ENCODE measurements around the gene IRF8.

DNA sequence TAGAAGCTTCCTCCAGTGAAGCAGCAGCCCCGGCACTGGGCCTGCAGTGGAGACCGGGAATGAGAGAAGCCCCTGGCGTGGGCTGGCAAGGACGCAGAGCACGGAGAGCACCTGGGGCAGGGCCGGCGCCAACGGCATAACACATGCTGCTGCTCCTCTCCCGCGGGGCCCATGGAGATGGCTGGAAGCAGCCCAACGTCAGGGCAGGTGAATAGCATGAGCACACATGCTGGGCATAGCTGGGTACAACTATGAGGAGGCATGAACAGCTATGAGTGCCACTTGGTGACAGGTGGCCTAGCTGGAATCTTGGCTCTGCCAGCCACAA lies 46.4 kb downstream of the IRF8 start:
- TF ChIP-seq, protein P1, sequence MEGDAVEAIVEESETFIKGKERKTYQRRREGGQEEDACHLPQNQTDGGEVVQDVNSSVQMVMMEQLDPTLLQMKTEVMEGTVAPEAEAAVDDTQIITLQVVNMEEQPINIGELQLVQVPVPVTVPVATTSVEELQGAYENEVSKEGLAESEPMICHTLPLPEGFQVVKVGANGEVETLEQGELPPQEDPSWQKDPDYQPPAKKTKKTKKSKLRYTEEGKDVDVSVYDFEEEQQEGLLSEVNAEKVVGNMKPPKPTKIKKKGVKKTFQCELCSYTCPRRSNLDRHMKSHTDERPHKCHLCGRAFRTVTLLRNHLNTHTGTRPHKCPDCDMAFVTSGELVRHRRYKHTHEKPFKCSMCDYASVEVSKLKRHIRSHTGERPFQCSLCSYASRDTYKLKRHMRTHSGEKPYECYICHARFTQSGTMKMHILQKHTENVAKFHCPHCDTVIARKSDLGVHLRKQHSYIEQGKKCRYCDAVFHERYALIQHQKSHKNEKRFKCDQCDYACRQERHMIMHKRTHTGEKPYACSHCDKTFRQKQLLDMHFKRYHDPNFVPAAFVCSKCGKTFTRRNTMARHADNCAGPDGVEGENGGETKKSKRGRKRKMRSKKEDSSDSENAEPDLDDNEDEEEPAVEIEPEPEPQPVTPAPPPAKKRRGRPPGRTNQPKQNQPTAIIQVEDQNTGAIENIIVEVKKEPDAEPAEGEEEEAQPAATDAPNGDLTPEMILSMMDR (IDR thresholded peaks at IDR 0.05; ENCODE audit: low read depth, low read length) = no peak
- no peak for TF ChIP-seq EZH2phosphoT487 (IDR thresholded peaks at IDR 0.05; ENCODE audit: low read depth)

All from OCI-LY3 (cell line).